HS-5 (cell line): Measurements from ENCODE around the gene NENF.

Experiments used
- DNase-seq: peaks from one replicate; pipeline ENCODE4 v3.0.0-alpha.2; 2012; ENCODE audit warnings: low read depth

NENF gene

GRCh38 chr1:212482006-212482636 is 49.4 kb downstream of the NENF start:
- DNase-seq: no peak

- DNase-seq: no peak
These were observed 50.1 kb downstream of the NENF start for GRCh38 chr1:212482637-212483441.

DNA sequence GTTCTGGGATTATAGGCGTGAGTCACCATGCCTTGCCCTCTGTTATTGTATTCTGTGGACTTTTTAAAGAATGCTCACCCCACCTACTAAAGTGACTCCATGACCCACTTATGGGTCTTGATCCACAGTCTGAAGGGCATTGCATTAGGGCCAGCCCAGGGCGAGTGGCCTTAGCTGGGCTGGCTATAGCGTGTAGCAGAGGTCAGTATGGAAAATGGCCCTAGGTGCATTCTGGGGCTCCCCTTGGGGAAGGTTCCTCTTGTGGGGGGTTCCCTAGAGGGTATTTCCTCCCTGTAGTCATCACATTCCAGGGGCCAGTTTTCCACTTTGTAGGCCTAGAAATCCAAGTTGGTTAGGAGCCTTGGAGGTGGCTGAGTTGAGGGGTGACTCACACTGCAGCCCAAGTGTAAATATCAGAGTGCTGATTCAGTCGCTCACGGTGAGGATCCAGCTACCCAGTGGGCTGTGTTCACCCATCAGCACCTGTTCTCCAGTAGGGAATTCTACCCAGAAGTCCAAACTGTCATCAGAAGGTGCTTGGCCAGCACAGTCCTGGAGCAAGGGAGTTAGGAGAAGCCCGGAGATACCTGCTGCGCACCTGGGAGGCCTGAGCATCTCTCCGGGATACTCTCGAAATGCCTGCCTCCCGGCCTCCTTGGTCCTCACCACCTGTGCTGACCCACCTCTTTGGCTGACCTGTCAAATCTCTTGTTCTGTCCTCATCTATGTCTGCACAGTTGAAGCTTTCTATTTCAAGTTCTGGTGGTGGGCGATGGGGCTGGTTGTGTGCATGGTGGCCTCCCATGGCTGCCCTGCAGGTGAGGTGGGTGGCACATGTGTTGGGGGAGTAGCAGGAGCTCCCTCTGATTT is 52.2 kb downstream of the NENF start:
- peak; percentile 73 for DNase-seq

DNA sequence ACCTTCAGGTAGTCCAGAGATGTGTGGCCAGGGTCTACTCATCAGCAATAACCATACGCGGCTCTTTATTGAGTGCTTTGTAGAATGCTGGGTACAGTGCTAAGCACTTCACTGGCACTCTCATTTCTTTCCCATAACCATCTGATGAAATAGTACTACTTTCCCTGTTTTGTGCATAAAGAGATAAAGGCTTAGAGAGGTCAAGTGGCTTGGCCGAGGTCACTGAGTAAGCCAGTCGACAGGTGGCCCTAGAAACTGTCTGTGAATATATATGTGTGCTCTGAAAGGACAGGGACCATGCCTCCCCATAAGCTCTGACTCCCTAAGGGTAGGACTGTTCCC is 52.8 kb downstream of the NENF start:
- DNase-seq: no peak

GRCh38 chr1:212485913-212486618 is 53.3 kb downstream of the NENF start:
- peak; percentile 69 for DNase-seq

DNA sequence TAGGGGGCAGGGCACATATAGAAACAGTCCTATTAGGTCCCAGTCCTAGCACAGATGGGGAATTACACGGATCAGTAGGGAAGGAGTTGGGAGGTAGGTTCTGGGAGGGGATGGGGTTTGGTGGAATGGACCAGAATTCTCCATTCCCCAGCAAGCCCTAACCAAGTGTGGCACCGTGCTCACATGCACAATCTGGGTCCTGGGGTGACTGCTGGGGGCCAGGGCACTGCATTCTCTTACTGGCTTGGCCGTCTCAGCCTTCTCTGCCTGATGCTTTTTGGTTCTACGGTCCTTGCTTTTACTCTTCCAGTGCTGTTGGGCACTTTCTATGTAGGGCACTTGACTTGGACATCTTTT is 53.9 kb downstream of the NENF start:
- no peak for DNase-seq

GRCh38 chr1:212487286-212487685 is 54.6 kb downstream of the NENF start:
- DNase-seq: no peak

- no peak for DNase-seq
These were observed 55.2 kb downstream of the NENF start for GRCh38 chr1:212487774-212488435.

DNA sequence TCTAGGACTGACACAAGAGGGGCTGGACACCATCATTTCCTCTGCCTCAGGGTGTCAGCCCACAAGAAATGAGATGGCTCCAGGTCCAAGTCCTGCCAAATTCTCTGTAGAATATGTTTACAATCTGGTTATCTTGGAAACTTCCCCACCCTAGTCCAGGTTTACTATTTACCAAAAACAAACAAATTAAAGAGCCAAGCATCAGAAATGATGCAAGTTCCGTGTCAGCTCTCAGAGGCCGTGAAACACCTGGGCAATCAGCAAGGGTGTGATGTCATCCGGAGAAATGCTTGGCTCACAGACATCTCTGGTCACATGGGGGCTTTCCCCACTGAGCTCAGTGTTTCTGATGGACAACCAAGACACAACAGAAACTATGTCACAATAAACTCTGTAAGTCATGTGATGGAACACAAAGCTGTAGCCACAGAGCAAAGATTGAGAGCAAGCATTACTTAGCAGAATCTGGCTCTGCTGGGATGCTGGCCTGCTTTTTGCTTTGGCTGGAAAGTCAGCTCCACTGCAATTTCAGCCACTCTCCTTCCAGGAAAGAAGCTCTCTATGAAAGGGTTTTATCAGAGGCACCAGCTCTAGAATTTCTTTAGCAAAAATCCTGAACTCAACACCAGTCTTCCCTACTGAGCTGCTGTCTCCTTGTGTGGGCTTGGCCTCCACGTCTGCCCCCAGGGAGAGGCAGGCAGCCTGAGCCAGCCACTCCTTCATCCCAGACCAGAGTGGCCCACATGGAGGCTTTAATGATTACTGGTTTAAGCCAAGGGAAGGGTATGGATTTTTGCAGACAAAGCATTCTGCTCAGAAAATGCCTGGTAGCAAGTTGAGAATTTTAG is 55.9 kb downstream of the NENF start:
- DNase-seq: no peak

- no peak for DNase-seq
These were observed 56.7 kb downstream of the NENF start for GRCh38 chr1:212489284-212489859.

DNA sequence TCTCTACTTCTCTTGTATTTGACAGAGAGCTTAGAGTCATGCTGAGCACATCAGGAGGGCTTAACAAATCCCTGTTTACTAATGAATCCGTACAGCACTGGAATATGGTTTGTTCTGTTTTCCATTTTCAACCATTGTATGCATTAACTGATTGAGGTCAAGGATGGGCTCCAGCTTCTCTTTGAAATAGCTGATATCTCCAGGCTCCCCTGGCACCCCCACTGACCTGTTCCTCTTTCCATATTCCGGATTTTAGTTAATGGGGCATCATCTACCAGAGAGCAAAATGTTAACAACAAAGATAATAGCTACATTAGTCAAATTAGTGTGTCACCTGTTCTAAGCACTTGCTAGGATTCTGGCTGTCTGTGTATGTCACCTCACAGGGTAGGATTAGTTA is 57.6 kb downstream of the NENF start:
- DNase-seq: no peak

DNA sequence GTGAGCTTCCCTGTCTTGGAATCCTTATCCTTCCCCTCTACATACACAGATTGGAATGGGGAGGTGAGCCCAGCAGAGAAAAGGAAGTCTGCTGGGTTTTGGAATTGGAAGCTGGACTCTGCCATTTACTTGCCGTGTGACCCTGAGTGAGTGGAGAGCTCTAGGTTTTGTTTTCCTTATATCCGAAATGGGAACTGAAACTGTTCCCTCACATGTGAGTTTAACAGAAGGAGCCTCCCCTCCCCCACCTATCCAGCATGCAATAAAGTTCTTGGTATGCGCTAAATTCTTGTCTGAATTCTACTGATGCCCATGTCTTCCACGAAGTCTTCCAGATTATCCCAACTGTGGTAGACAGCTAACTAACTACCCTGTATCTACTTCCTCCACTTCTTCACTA is 58.7 kb downstream of the NENF start:
- DNase-seq: no peak
